K562 (cell line): ENCODE data around the gene GPX5. TPM values are rescaled to one million over a fixed set of nuclear protein-coding genes. Genes with fewer than 3 reads are reported as not detected.

Experiments
- HCFC1 ChIP-seq: IDR thresholded peaks from 2 replicates; pipeline ENCODE4 v1.6.1; 2012; ENCODE audit warnings: low read depth, low read length, improper control_type of control experiment
- HMGN3 ChIP-seq: IDR thresholded peaks from 2 replicates; pipeline ENCODE4 v1.6.1; 2011; ENCODE audit warnings: borderline replicate concordance, low read depth, mild to moderate bottlenecking, mixed read lengths, low read length; ENCODE audit not compliant: insufficient read length; ENCODE audit errors: extremely low read depth
- KLF13 ChIP-seq: fragments of 450-650 bp; IDR thresholded peaks from 2 replicates; pipeline ENCODE4 v1.6.1; 2016; ENCODE audit warnings: missing genetic modification characterization, low read depth, mild to moderate bottlenecking, missing compliant biosample characterization, moderate library complexity, borderline replicate concordance
- MED1 ChIP-seq: sonication (generic); formaldehyde crosslinking; IDR thresholded peaks from 2 replicates; pipeline ENCODE4 v1.8.1; 2023; ENCODE audit warnings: missing genetic modification reagents, borderline replicate concordance
- MYBL2 ChIP-seq, 2 experiments: fragments of 450-650 bp in 1 of 2; sonication (generic) in 1 of 2; formaldehyde crosslinking in 1 of 2; IDR thresholded peaks; 2 replicates each; pipeline versions ENCODE4 v1.6.1 to v1.8.1; 2017 to 2022; ENCODE audit warnings: borderline replicate concordance in 1 of 2, inconsistent platforms in 1 of 2, low read depth in 1 of 2, mild to moderate bottlenecking in 1 of 2, missing genetic modification reagents in 1 of 2, moderate library complexity in 1 of 2
- OTX1 ChIP-seq: fragments of 450-650 bp; formaldehyde crosslinking; IDR thresholded peaks from 2 replicates; pipeline ENCODE4 v1.4.0; 2022; ENCODE audit warnings: mild to moderate bottlenecking
- POLR2H ChIP-seq: IDR thresholded peaks from 2 replicates; pipeline ENCODE4 v1.6.1; 2016; ENCODE audit warnings: missing genetic modification characterization, low read depth, mild to moderate bottlenecking, control low read depth, missing compliant biosample characterization, moderate library complexity
- RBM34 ChIP-seq: fragments of 200-400 bp; formaldehyde crosslinking; IDR thresholded peaks from 2 replicates; pipeline ENCODE4 v1.6.1; 2018; ENCODE audit warnings: low read length, borderline replicate concordance; ENCODE audit not compliant: insufficient read depth
- TBL1XR1 ChIP-seq, 2 experiments: IDR thresholded peaks; 2 replicates each; pipeline ENCODE4 v1.6.1; 2012; ENCODE audit warnings: improper control_type of control experiment in 2 of 2, low read length in 2 of 2, mild to moderate bottlenecking in 1 of 2
- ZNF232 ChIP-seq: sonication (generic); formaldehyde crosslinking; IDR thresholded peaks from 2 replicates; pipeline ENCODE4 v1.8.0; 2022; ENCODE audit warnings: mild to moderate bottlenecking, missing genetic modification reagents
- ZNF318 ChIP-seq, 2 experiments: fragments of 450-650 bp; IDR thresholded peaks; 2 replicates each; pipeline ENCODE4 v1.6.1; 2016; ENCODE audit warnings: mild to moderate bottlenecking in 2 of 2, borderline replicate concordance in 1 of 2, low read depth in 1 of 2, moderate library complexity in 1 of 2
- ZNF589 ChIP-seq: fragments of 200-800 bp; sonication (Bioruptor generic); IDR thresholded peaks from 2 replicates; pipeline ENCODE4 v1.6.1; 2016; ENCODE audit warnings: low read depth, missing genetic modification characterization, missing compliant biosample characterization
- ZNF764 ChIP-seq: fragments of 250-450 bp; sonication (Bioruptor Pico); IDR thresholded peaks from 2 replicates; pipeline ENCODE4 v1.4.0; 2020; ENCODE audit warnings: low read depth, mild to moderate bottlenecking, moderate library complexity
- polyA plus RNA-seq, 8 experiments: library from polyadenylated mRNA; depleted of rRNA in 4 of 8; stranded (reverse) in 5 of 8; unstranded in 3 of 8; fragments of >200 nt; fragmentation: Nextera tagmentation in 2 of 8; fragmentation: Illumina TruSeq in 1 of 8; extraction: Ambion mirVana in 2 of 8; extraction: Trizol in 1 of 8; gene quantifications; 2 replicates each; pipeline versions ENCODE4 v1.2.1 to v1.2.3, GENCODE V29; 2011 to 2014; ENCODE audit warnings: inconsistent platforms in 1 of 8, missing spikeins in 1 of 8
- total RNA-seq, 7 experiments: library from RNA; depleted of rRNA in 6 of 7; stranded (reverse); fragments of >200 nt in 6 of 7; fragmentation: Illumina TruSeq in 2 of 7; extraction: Trizol in 2 of 7; gene quantifications; 2 replicates each; pipeline versions ENCODE4 v1.2.1 to v1.2.3, GENCODE V29; 2011 to 2021; ENCODE audit warnings: low replicate concordance in 1 of 7
- TF ChIP-seq, protein P1 (sequence below), 3 experiments: IDR thresholded peaks in 2 of 3; conservative IDR thresholded peaks in 1 of 3; 2 replicates each; pipeline ENCODE4 v1.5.1; 2011 to 2012; ENCODE audit warnings: low read length in 3 of 3, mild to moderate bottlenecking in 3 of 3, control low read depth in 2 of 3, improper control_type of control experiment in 1 of 3, inconsistent platforms in 1 of 3, low read depth in 1 of 3, mixed read lengths in 1 of 3, moderate library complexity in 1 of 3; ENCODE audit not compliant: insufficient read depth in 2 of 3
- TF ChIP-seq, protein P2 (sequence below): fragments of 450-650 bp; IDR thresholded peaks from 2 replicates; pipeline ENCODE4 v1.6.1; 2016

The GPX5 gene
- total and polyA plus RNA-seq, 9 of the 15 experiments (the other 6 are each of a cell fraction or from before 2014, with no cell fraction given): 0.07 to 0.18 (median 0.15) TPM; not detected in 6

- TF ChIP-seq ZNF589 (CRISPR knock-in tag) (0 out of 2 replicates have a peak, but pooled peaks have one; percentile 2), MED1 (no peak), MYBL2 (IDR thresholded peaks at IDR 0.05; ENCODE audit: low read depth) (no peak), MYBL2 (CRISPR knock-in tag; IDR thresholded peaks at IDR 0.05; ENCODE audit: borderline replicate concordance) (no peak), RBM34 (no peak), HMGN3 (no peak), HCFC1 (no peak), KLF13 (no peak), ZNF318 (IDR thresholded peaks at IDR 0.05; ENCODE audit: borderline replicate concordance in 1 of 2, low read depth in 1 of 2) (no peak), ZNF764 (no peak), OTX1 (CRISPR knock-in tag) (no peak), TBL1XR1 (IDR thresholded peaks at IDR 0.05; ENCODE audit: low read length in 2 of 2) (no peak), ZNF232 (CRISPR knock-in tag) (no peak), POLR2H (tag) (no peak)
- TF ChIP-seq, protein P1, sequence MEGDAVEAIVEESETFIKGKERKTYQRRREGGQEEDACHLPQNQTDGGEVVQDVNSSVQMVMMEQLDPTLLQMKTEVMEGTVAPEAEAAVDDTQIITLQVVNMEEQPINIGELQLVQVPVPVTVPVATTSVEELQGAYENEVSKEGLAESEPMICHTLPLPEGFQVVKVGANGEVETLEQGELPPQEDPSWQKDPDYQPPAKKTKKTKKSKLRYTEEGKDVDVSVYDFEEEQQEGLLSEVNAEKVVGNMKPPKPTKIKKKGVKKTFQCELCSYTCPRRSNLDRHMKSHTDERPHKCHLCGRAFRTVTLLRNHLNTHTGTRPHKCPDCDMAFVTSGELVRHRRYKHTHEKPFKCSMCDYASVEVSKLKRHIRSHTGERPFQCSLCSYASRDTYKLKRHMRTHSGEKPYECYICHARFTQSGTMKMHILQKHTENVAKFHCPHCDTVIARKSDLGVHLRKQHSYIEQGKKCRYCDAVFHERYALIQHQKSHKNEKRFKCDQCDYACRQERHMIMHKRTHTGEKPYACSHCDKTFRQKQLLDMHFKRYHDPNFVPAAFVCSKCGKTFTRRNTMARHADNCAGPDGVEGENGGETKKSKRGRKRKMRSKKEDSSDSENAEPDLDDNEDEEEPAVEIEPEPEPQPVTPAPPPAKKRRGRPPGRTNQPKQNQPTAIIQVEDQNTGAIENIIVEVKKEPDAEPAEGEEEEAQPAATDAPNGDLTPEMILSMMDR (IDR thresholded peaks at IDR 0.05 in 2 of 3, conservative IDR thresholded peaks at IDR 0.05 in 1 of 3; ENCODE audit: insufficient read depth in 2 of 3, low read depth in 1 of 3, low read length in 3 of 3): no peak
- TF ChIP-seq, protein P2, sequence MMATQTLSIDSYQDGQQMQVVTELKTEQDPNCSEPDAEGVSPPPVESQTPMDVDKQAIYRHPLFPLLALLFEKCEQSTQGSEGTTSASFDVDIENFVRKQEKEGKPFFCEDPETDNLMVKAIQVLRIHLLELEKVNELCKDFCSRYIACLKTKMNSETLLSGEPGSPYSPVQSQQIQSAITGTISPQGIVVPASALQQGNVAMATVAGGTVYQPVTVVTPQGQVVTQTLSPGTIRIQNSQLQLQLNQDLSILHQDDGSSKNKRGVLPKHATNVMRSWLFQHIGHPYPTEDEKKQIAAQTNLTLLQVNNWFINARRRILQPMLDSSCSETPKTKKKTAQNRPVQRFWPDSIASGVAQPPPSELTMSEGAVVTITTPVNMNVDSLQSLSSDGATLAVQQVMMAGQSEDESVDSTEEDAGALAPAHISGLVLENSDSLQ: no peak
These were observed 33.7 kb upstream of the GPX5 start (continued) for GRCh38 chr6:28491984-28492317.
